SK-N-SH treated with all-trans-retinoic acid at 6 μM for 48 hours (cell line): Measurements from ENCODE around the gene PHF21B.

Experiments
- ATAC-seq: fragments of 200-7000 bp; cut with Tn5 transposase; 3 replicates; pipeline ENCODE4 v1.9.1; 2020; ENCODE audit warnings: mild to moderate bottlenecking, moderate library complexity
- ARNTL ChIP-seq: fragments of 450-650 bp; formaldehyde crosslinking; IDR thresholded peaks from 2 replicates; pipeline ENCODE4 v1.5.0; 2020; ENCODE audit warnings: low read depth, mild to moderate bottlenecking, moderate library complexity, borderline replicate concordance
- BACH2 ChIP-seq: fragments of 250-450 bp; sonication (Bioruptor Pico); IDR thresholded peaks from 2 replicates; pipeline ENCODE4 v1.9.0; 2021; ENCODE audit warnings: mild to moderate bottlenecking, borderline replicate concordance
- CSDC2 ChIP-seq: fragments of 250-450 bp; sonication (Bioruptor Pico); IDR thresholded peaks from 2 replicates; pipeline ENCODE4 v1.5.0; 2020; ENCODE audit warnings: mild to moderate bottlenecking, moderate library complexity
- CSRNP3 ChIP-seq: fragments of 250-450 bp; sonication (Bioruptor Pico); IDR thresholded peaks from 2 replicates; pipeline ENCODE4 v1.5.1; 2021; ENCODE audit warnings: mild to moderate bottlenecking, moderate library complexity
- GLIS3 ChIP-seq: fragments of 250-450 bp; sonication (Bioruptor Pico); IDR thresholded peaks from 2 replicates; pipeline ENCODE4 v1.5.0; 2020; ENCODE audit warnings: mild to moderate bottlenecking, moderate library complexity
- ISL1 ChIP-seq: fragments of 250-450 bp; sonication (Bioruptor Pico); IDR thresholded peaks from 2 replicates; pipeline ENCODE4 v2.1.2; 2022; ENCODE audit warnings: mild to moderate bottlenecking, moderate library complexity
- OSR1 ChIP-seq: fragments of 250-450 bp; sonication (Bioruptor Pico); IDR thresholded peaks from 2 replicates; pipeline ENCODE4 v1.8.0; 2022; ENCODE audit warnings: moderate library complexity, mild to moderate bottlenecking, inconsistent platforms
- PATZ1 ChIP-seq: fragments of 250-450 bp; sonication (Bioruptor Pico); IDR thresholded peaks from 2 replicates; pipeline ENCODE4 v1.8.0; 2020; ENCODE audit warnings: mild to moderate bottlenecking, moderate library complexity, borderline replicate concordance
- POU6F1 ChIP-seq: fragments of 250-450 bp; sonication (Bioruptor Pico); IDR thresholded peaks from 2 replicates; pipeline ENCODE4 v1.8.0; 2021; ENCODE audit warnings: low read depth, mild to moderate bottlenecking, moderate library complexity, borderline replicate concordance
- PPARA ChIP-seq: fragments of 250-450 bp; sonication (Bioruptor Pico); IDR thresholded peaks from 2 replicates; pipeline ENCODE4 v1.5.0; 2020; ENCODE audit warnings: mild to moderate bottlenecking, borderline replicate concordance
- RARB ChIP-seq: fragments of 250-450 bp; sonication (Bioruptor Pico); IDR thresholded peaks from 2 replicates; pipeline ENCODE4 v1.8.0; 2021; ENCODE audit warnings: mild to moderate bottlenecking, moderate library complexity
- SNAI2 ChIP-seq: fragments of 250-450 bp; sonication (Bioruptor Pico); IDR thresholded peaks from 2 replicates; pipeline ENCODE4 v1.5.0; 2020; ENCODE audit warnings: mild to moderate bottlenecking, moderate library complexity
- TCF4 ChIP-seq: fragments of 250-450 bp; sonication (Bioruptor Pico); IDR thresholded peaks from 2 replicates; pipeline ENCODE4 v1.8.0; 2021; ENCODE audit warnings: mild to moderate bottlenecking, moderate library complexity, borderline replicate concordance
- TOX ChIP-seq: fragments of 250-450 bp; sonication (Bioruptor Pico); IDR thresholded peaks from 2 replicates; pipeline ENCODE4 v1.8.0; 2021; ENCODE audit warnings: mild to moderate bottlenecking, moderate library complexity, borderline replicate concordance
- TSHZ2 ChIP-seq: fragments of 250-450 bp; sonication (Bioruptor Pico); IDR thresholded peaks from 2 replicates; pipeline ENCODE4 v1.5.0; 2020; ENCODE audit warnings: mild to moderate bottlenecking, moderate library complexity
- ZC3H10 ChIP-seq: fragments of 250-450 bp; sonication (Bioruptor Pico); IDR thresholded peaks from 2 replicates; pipeline ENCODE4 v1.5.1; 2021; ENCODE audit warnings: mild to moderate bottlenecking, moderate library complexity
- ZFP3 ChIP-seq: fragments of 250-450 bp; sonication (Bioruptor Pico); IDR thresholded peaks from 2 replicates; pipeline ENCODE4 v1.5.0; 2020; ENCODE audit warnings: mild to moderate bottlenecking, moderate library complexity
- ZFP30 ChIP-seq: fragments of 450-650 bp; formaldehyde crosslinking; IDR thresholded peaks from 2 replicates; pipeline ENCODE4 v1.5.0; 2022; ENCODE audit warnings: mild to moderate bottlenecking, moderate library complexity
- ZNF565 ChIP-seq: fragments of 450-650 bp; formaldehyde crosslinking; conservative IDR thresholded peaks from 2 replicates; pipeline ENCODE4 v1.5.0; 2020; ENCODE audit warnings: low read depth, mild to moderate bottlenecking, moderate library complexity
- ZNF70 ChIP-seq: fragments of 450-650 bp; formaldehyde crosslinking; IDR thresholded peaks from 2 replicates; pipeline ENCODE4 v1.5.0; 2020; ENCODE audit warnings: mild to moderate bottlenecking, moderate library complexity

The PHF21B gene

GRCh38 chr22:44969817-44970216, 40.0 kb downstream of the PHF21B start:
- ATAC-seq, result no peak
- TF ChIP-seq ZFP3 (CRISPR knock-in tag) (no peak), TOX (CRISPR knock-in tag) (no peak), GLIS3 (no peak), ISL1 (CRISPR knock-in tag) (no peak), SNAI2 (CRISPR knock-in tag) (no peak), ZNF565 (CRISPR knock-in tag) (no peak), OSR1 (CRISPR knock-in tag) (no peak), TCF4 (CRISPR knock-in tag) (no peak), CSDC2 (CRISPR knock-in tag) (no peak), ZC3H10 (CRISPR knock-in tag) (no peak), BACH2 (no peak), PPARA (no peak)

- no peak for ATAC-seq
- no peak for TF ChIP-seq ARNTL (CRISPR knock-in tag)
- TF ChIP-seq OSR1 (CRISPR knock-in tag), result no peak
- no peak for TF ChIP-seq ZC3H10 (CRISPR knock-in tag)
- no peak for TF ChIP-seq PATZ1 (CRISPR knock-in tag)
Observed at GRCh38 chr22:44968736-44969135, 41.1 kb downstream of the PHF21B start.

GRCh38 chr22:44965171-44965570, 44.6 kb downstream of the PHF21B start:
- no peak for TF ChIP-seq RARB (CRISPR knock-in tag)
- no peak for TF ChIP-seq ARNTL (CRISPR knock-in tag)
- no peak for TF ChIP-seq ZFP30 (CRISPR knock-in tag)
- no peak for TF ChIP-seq PATZ1 (CRISPR knock-in tag)
- TF ChIP-seq ZNF70 (CRISPR knock-in tag), result no peak
- TF ChIP-seq POU6F1 (CRISPR knock-in tag), result no peak
- no peak for TF ChIP-seq PPARA
- TF ChIP-seq TCF4 (CRISPR knock-in tag), result no peak
- no peak for ATAC-seq

GRCh38 chr22:44964722-44965078, 45.1 kb downstream of the PHF21B start:
- ATAC-seq, result no peak
- TF ChIP-seq ARNTL (CRISPR knock-in tag), result no peak
- no peak for TF ChIP-seq ZFP30 (CRISPR knock-in tag)

GRCh38 chr22:44963832-44964721, 45.7 kb downstream of the PHF21B start:
- ATAC-seq, result no peak
- TF ChIP-seq RARB (CRISPR knock-in tag) (no peak), ZC3H10 (CRISPR knock-in tag) (no peak), SNAI2 (CRISPR knock-in tag) (no peak), CSRNP3 (CRISPR knock-in tag) (no peak), TOX (CRISPR knock-in tag) (no peak), ZFP30 (CRISPR knock-in tag) (no peak), TSHZ2 (CRISPR knock-in tag) (no peak)
